ENCODE results near the gene DACT2.

Gene DACT2

DNA sequence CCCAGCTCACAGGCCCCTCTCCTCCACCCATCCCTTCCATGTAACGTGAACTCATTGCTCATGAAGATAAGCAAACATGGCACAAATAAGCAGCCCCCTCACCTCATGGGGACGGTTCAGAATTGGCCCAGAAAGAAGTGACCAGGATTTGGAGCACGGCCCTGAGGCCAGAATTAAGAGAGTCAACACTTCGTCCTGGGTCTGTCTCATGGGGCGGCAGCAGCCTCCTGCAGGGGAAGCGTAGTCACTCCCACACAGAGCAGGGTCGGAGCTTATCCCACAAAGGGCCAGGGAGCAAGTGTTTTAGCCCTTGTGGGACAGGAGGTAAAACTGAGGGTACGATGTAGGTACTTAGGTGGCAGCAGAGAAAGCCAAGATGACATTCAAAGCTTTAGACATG is 28.6 kb upstream of the DACT2 start:
- no peak for DNase-seq

- no peak for DNase-seq
These were observed 28.0 kb upstream of the DACT2 start for GRCh38 chr6:168347615-168348014.

DNA sequence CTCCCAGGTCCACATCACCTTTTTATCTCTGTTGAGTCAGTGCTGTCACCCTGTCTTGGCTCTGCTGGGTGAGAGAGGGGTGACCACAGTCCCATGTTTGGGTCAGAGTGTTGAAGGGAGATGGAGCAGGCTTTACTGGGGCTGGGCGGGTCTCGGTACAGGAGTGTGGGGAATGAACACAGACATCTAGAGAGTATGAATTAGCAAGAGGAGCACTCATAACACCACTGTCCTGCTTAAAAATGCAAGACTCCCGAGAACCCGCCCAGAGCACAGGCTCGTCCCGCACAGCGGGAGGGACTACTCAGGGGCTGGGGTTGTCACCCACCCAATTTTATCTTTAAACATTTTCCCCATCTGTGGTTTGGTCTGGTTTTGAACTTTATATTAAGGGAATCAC is 27.5 kb upstream of the DACT2 start:
- no peak for DNase-seq

DNA sequence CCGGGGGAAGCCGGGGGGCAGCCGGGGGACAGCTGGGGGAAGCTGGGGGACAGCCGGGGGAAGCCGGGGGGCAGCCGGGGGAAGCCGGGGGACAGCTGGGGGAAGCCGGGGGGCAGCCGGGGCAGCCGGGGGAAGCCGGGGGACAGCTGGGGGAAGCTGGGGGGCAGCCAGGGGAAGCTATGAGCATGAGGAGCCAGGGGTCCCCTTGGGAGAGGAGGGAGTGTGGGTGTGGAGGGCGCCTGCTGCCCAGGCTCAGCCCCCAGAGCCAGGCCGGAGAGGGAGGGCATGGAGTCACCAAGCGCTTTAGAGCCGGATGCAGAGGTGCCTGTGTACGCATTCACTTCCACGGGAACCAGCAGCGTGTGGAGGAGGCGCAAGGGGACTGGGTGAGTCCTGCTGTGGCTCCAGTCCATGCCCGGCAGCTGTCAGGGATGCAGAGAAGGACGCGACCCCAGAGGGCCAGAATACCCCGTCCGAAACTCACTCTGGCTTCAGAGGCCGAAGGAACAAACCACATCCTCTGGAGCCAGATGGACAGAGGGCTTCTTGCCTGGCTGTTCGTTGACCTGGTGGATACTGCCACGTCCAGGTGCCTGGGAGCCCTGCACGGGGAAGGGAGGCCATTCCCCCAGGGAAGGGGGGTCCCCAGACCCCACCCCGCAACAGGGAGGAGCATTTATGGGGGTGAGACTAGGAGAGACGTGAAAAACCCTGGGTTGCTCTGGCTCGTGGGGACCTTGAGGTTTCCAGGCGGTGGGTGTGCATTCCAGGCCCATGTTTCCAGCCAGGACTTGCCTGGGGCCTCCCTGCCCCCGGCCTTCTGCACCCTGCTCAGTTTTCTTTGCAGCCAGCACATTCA is 26.5 kb upstream of the DACT2 start:
- no peak for DNase-seq

GRCh38 chr6:168345266-168345665 is 25.7 kb upstream of the DACT2 start:
- no peak for DNase-seq

- no peak for DNase-seq
These were observed 24.8 kb upstream of the DACT2 start for GRCh38 chr6:168344338-168344737.

DNA sequence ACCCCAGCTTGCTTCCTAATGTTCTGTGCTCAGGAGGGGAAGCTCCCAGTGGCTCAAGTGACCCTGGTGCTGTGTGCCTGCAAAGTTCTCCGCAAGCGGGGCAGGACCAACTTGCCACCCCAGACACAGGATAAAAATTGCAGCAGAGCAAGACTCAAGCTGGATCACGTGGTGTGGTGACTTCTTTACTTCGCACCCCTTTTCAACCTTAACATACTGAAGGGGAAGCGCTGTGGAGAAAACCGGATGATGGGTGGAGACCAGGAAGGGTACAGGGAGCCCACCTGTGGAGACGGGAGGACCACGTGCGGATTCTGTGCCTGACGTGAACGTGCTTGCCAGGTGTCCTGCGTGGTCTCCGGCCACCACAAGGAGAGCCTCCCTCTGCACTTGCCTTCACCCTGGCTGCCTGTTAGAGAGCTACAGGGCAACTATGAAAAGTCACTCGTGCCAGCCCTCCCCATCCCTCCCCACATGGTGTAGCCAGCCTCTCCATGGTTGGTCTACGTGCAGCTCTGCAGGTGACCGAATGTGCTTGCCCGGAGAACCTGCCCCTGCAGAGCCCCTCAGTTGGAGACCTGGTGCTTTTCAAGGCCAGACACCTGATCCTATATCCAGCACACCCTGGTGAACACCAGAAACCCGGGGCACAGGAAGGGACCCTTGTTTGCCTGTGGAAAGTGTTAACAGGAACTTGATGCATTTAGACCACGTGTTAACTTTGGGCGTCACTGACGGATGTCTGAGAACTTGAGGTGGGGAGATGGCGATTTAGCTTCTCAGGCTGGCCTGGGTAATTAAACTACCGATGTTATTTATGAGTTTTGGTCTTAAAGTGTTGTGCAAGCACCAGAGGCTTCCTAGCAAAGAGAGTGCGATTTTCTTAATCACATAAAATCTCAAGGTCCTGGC is 23.9 kb upstream of the DACT2 start:
- DNase-seq: no peak

GRCh38 chr6:168342636-168343035 is 23.1 kb upstream of the DACT2 start:
- no peak for DNase-seq

DNA sequence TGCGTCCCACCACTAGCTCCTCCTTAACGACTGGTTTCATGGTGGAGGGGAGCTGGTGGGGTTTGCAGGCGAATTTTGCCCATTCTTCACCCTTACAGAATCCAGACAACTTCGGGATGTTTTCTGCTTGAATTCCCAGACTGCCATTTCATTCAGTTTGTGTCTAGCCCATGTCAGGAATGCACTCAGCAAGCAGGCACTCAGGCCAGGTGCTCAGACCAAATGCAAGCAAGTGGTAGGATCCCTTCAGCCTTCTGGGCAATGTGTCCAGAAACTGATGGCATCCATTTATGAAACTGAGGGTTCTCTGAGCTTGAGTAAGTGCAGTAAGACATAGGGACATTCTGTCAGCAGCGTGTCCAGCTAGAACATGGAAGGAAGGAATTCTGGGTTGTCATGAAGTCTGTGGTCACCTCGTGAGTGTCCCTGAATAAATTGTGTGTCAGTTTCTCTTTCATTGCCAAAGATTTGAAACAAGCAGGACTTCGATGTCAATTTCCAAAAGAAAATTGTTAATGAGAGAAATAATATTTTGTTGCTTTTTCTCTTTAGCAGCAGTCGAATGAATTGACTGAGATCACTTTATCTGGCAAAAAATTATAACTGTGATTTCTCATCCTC is 21.8 kb upstream of the DACT2 start:
- DNase-seq: no peak

GRCh38 chr6:168340819-168341218 is 21.2 kb upstream of the DACT2 start:
- DNase-seq: no peak

DNA sequence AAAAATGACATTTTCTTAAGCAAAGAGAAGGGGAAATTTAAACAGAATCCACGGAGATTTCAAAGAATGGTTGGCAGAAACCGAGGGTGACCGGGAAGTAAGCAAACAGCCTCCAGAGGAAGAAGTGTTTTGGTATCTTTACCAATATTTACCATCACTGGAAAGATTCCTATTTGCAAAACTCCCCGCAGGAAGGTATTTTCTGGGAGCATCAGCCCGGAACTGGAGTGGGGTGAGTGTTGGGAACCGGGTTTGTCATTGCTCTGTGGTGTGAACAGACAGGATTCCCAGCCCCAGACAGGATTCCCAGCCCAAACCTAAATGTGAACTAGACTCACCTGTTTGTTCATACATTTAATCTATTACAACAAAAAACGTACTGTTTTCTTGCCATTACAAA is 19.2 kb upstream of the DACT2 start:
- DNase-seq: no peak

- no peak for DNase-seq
These were observed 17.4 kb upstream of the DACT2 start for GRCh38 chr6:168336967-168337366.

- DNase-seq: no peak
These were observed 14.4 kb upstream of the DACT2 start for GRCh38 chr6:168333989-168334388.

- peak; percentile 66 for DNase-seq
These were observed 13.9 kb upstream of the DACT2 start for GRCh38 chr6:168333491-168333890.

GRCh38 chr6:168333039-168333438 is 13.5 kb upstream of the DACT2 start:
- no peak for DNase-seq

- no peak for DNase-seq
These were observed 12.4 kb upstream of the DACT2 start for GRCh38 chr6:168332020-168332419.

- no peak for DNase-seq
These were observed 11.5 kb upstream of the DACT2 start for GRCh38 chr6:168331058-168331457.

GRCh38 chr6:168330403-168330802 is 10.8 kb upstream of the DACT2 start:
- no peak for DNase-seq

DNA sequence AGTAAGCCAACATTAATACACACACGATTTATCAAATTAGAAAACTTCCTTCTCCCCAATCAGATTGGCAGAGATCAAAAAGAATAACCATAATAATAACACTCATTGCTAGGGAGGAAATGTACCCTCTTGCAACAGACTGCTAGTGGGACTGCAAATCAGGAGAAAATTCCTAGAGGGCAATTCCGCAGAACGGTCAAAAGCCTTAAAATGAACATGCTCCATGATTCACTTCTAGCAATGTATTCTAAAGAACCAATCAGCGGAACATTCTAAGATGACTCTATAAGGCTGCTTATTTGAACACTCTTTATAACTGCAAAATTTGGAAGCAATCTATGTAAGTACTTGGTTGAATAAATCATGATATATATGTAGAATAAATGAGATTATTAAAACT is 8.5 kb upstream of the DACT2 start:
- DNase-seq: no peak

- DNase-seq: peak; percentile 97
These were observed 7.0 kb upstream of the DACT2 start for GRCh38 chr6:168326294-168327261.

GRCh38 chr6:168322966-168323365 is 3.4 kb upstream of the DACT2 start:
- peak; percentile 20 for DNase-seq

- no peak for DNase-seq
These were observed 1.1 kb upstream of the DACT2 start for GRCh38 chr6:168320634-168321033.

All from NCI-H226 (cell line).